Measurements from ENCODE around the gene MPDZ. TPM values are rescaled to one million over a fixed set of nuclear protein-coding genes. Genes with fewer than 3 reads are reported as not detected.
"Not testable (repeated sequence)": the region's sequence is repeated elsewhere in the genome, so short reads cannot be mapped to it uniquely, and the experiment has no call there.

MPDZ gene
- total and polyA plus RNA-seq, 9 donors, result 24.6 to 69.2 (median 45.9) TPM

- 65 to 84% (median 69%) methylated on average over 2 of the region's 2 CpGs for WGBS, 3 donors
- TF ChIP-seq, protein P1, sequence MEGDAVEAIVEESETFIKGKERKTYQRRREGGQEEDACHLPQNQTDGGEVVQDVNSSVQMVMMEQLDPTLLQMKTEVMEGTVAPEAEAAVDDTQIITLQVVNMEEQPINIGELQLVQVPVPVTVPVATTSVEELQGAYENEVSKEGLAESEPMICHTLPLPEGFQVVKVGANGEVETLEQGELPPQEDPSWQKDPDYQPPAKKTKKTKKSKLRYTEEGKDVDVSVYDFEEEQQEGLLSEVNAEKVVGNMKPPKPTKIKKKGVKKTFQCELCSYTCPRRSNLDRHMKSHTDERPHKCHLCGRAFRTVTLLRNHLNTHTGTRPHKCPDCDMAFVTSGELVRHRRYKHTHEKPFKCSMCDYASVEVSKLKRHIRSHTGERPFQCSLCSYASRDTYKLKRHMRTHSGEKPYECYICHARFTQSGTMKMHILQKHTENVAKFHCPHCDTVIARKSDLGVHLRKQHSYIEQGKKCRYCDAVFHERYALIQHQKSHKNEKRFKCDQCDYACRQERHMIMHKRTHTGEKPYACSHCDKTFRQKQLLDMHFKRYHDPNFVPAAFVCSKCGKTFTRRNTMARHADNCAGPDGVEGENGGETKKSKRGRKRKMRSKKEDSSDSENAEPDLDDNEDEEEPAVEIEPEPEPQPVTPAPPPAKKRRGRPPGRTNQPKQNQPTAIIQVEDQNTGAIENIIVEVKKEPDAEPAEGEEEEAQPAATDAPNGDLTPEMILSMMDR (IDR thresholded peaks at IDR 0.05), result no peak
- TF ChIP-seq POLR2A (IDR thresholded peaks at IDR 0.05) (no peak), EP300 (IDR thresholded peaks at IDR 0.05) (no peak)
- intact Hi-C loops (cut with DNase I), result no loop called here
- Histone ChIP-seq H3K4me3 (no peak overlapping the region), H3K27ac (no peak overlapping the region), H3K9me3 (no peaks in the 10 kb centered on the region), H3K27me3 (no peaks in the 10 kb centered on the region), H3K36me3 (no peaks in the 10 kb centered on the region), H3K4me1 (ENCODE audit: insufficient read depth) (no peaks in the 10 kb centered on the region)
- no peak for DNase-seq
These were observed 55.1 kb downstream of the MPDZ start for GRCh38 chr9:13224366-13224765.

- H3K27ac ChIP-seq; H3K4me1 ChIP-seq (ENCODE audit: insufficient read depth); H3K4me3 ChIP-seq; intact Hi-C loops (cut with DNase I); H3K9me3 ChIP-seq; H3K36me3 ChIP-seq; H3K27me3 ChIP-seq; DNase-seq: not testable (repeated sequence)
These were observed 56.8 kb downstream of the MPDZ start for GRCh38 chr9:13222733-13223132.

GRCh38 chr9:13221741-13222140, 57.8 kb downstream of the MPDZ start:
- intact Hi-C loops (cut with DNase I), result no loop called here
- DNase-seq, result no peak
- H3K4me3 ChIP-seq, result no peak overlapping the region
- no peaks in the 10 kb centered on the region for H3K36me3 ChIP-seq
- no peak overlapping the region for H3K27ac ChIP-seq
- H3K27me3 ChIP-seq, result no peaks in the 10 kb centered on the region
- no peaks in the 10 kb centered on the region for H3K4me1 ChIP-seq (ENCODE audit: insufficient read depth)
- TF ChIP-seq POLR2A (IDR thresholded peaks at IDR 0.05) (no peak), EP300 (IDR thresholded peaks at IDR 0.05) (no peak)
- TF ChIP-seq, protein P1 (IDR thresholded peaks at IDR 0.05), result no peak
- H3K9me3 ChIP-seq, result no peaks in the 10 kb centered on the region

DNA sequence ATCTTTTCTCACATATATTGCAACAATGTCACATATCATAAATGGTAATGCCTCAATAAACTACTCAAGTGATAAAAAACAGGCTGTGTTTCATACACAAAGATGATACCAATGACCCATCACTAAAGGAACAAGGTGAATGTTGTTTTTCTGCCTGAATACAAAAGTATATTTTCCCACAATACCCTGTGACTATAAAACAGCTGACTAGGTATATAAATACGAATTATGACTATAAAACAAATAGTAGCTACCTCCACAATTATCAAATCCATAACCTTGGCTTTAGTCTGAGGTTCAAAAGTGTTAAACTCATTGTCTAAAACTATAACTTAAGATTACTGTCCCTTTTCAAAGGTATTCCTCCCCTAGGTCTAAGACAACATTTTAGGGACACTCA, 58.7 kb downstream of the MPDZ start:
- no peak overlapping the region for H3K27ac ChIP-seq
- H3K27me3 ChIP-seq, result no peaks in the 10 kb centered on the region
- intact Hi-C loops (cut with DNase I), result no loop called here
- H3K4me3 ChIP-seq, result no peak overlapping the region
- no peak for DNase-seq
- H3K36me3 ChIP-seq, result no peaks in the 10 kb centered on the region
- no peaks in the 10 kb centered on the region for H3K4me1 ChIP-seq (ENCODE audit: insufficient read depth)
- 91 to 98% (median 95%) methylated on average over 1 of the region's 1 CpG for WGBS, 3 donors
- no peak for TF ChIP-seq POLR2A (IDR thresholded peaks at IDR 0.05)
- TF ChIP-seq, protein P1 (IDR thresholded peaks at IDR 0.05), result no peak
- no peak for TF ChIP-seq EP300 (IDR thresholded peaks at IDR 0.05)
- H3K9me3 ChIP-seq, result no peaks in the 10 kb centered on the region

- no peak overlapping the region for H3K4me3 ChIP-seq
- no peak for DNase-seq
- H3K9me3 ChIP-seq, result no peaks in the 10 kb centered on the region
- H3K27ac ChIP-seq, result no peak overlapping the region
- TF ChIP-seq, protein P1 (IDR thresholded peaks at IDR 0.05), result no peak
- TF ChIP-seq POLR2A (IDR thresholded peaks at IDR 0.05) (no peak), EP300 (IDR thresholded peaks at IDR 0.05) (no peak)
- H3K36me3 ChIP-seq, result no peaks in the 10 kb centered on the region
- H3K4me1 ChIP-seq (ENCODE audit: insufficient read depth), result no peaks in the 10 kb centered on the region
- intact Hi-C loops (cut with DNase I), result no loop called here
- WGBS, 3 donors, result 69 to 77% (median 71%) methylated on average over 5 of the region's 5 CpGs
- H3K27me3 ChIP-seq, result no peaks in the 10 kb centered on the region
These were observed 63.5 kb downstream of the MPDZ start for GRCh38 chr9:13215791-13216554.
